B cell (primary cell): ENCODE measurements around the gene FALEC.

Experiments
- EZH2 ChIP-seq: IDR thresholded peaks from 2 replicates; pipeline ENCODE4 v1.6.1; 2012; ENCODE audit warnings: borderline replicate concordance, low read depth, mild to moderate bottlenecking, moderate library complexity, low read length; ENCODE audit not compliant: insufficient read depth, poor library complexity, severe bottlenecking
- TF ChIP-seq, protein P1 (sequence below): fragments of 200-600 bp; IDR thresholded peaks from one replicate; pipeline ENCODE4 v1.8.0; 2022; ENCODE audit warnings: antibody characterized with exemption, mild to moderate bottlenecking

GRCh38 chr1:150472601-150473200, 42.9 kb upstream of the FALEC start:
- TF ChIP-seq, protein P1, sequence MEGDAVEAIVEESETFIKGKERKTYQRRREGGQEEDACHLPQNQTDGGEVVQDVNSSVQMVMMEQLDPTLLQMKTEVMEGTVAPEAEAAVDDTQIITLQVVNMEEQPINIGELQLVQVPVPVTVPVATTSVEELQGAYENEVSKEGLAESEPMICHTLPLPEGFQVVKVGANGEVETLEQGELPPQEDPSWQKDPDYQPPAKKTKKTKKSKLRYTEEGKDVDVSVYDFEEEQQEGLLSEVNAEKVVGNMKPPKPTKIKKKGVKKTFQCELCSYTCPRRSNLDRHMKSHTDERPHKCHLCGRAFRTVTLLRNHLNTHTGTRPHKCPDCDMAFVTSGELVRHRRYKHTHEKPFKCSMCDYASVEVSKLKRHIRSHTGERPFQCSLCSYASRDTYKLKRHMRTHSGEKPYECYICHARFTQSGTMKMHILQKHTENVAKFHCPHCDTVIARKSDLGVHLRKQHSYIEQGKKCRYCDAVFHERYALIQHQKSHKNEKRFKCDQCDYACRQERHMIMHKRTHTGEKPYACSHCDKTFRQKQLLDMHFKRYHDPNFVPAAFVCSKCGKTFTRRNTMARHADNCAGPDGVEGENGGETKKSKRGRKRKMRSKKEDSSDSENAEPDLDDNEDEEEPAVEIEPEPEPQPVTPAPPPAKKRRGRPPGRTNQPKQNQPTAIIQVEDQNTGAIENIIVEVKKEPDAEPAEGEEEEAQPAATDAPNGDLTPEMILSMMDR = no peak
- TF ChIP-seq EZH2 = no peak
